ENCODE measurements around the gene FIBCD1. TPM values are rescaled to one million over a fixed set of nuclear protein-coding genes. Genes with fewer than 3 reads are reported as not detected.

Gene FIBCD1
- total RNA-seq, 1 donor from 2014 or later: not detected

- no peak overlapping the region for H3K4me3 ChIP-seq
- H3K27ac ChIP-seq: no peak overlapping the region
- H3K36me3 ChIP-seq: no peaks in the 10 kb centered on the region
- H3K4me1 ChIP-seq: no peaks in the 10 kb centered on the region
- intact Hi-C loops (cut with DNase I): no loop called here
- H3K9me3 ChIP-seq: no peaks in the 10 kb centered on the region
- no peak for DNase-seq (ENCODE audit: low spot score in 2 of 2)
- no peak for TF ChIP-seq CTCF (IDR thresholded peaks at IDR 0.05)
- H3K27me3 ChIP-seq: no peaks in the 10 kb centered on the region
These were observed 46.6 kb upstream of the FIBCD1 start for GRCh38 chr9:130985606-130986162.

GRCh38 chr9:130985029-130985428 is 46.0 kb upstream of the FIBCD1 start:
- TF ChIP-seq CTCF (IDR thresholded peaks at IDR 0.05): no peak
- H3K4me1 ChIP-seq: no peaks in the 10 kb centered on the region
- no peak overlapping the region for H3K27ac ChIP-seq
- no peak for DNase-seq (ENCODE audit: low spot score in 2 of 2)
- no peak overlapping the region for H3K4me3 ChIP-seq
- intact Hi-C loops (cut with DNase I): no loop called here
- no peaks in the 10 kb centered on the region for H3K27me3 ChIP-seq
- no peaks in the 10 kb centered on the region for H3K36me3 ChIP-seq
- H3K9me3 ChIP-seq: no peaks in the 10 kb centered on the region

- Histone ChIP-seq H3K27me3 (no peaks in the 10 kb centered on the region), H3K9me3 (no peaks in the 10 kb centered on the region), H3K27ac (no peak overlapping the region), H3K4me3 (no peak overlapping the region), H3K4me1 (no peaks in the 10 kb centered on the region), H3K36me3 (no peaks in the 10 kb centered on the region)
- intact Hi-C loops (cut with DNase I): no loop called here
- DNase-seq (ENCODE audit: low spot score in 2 of 2): no peak
- no peak for TF ChIP-seq CTCF (IDR thresholded peaks at IDR 0.05)
These were observed 45.5 kb upstream of the FIBCD1 start for GRCh38 chr9:130984521-130984920.

GRCh38 chr9:130983970-130984369 is 44.9 kb upstream of the FIBCD1 start:
- H3K27ac ChIP-seq: no peak overlapping the region
- H3K4me3 ChIP-seq: no peak overlapping the region
- no peak for DNase-seq (ENCODE audit: low spot score in 2 of 2)
- no peaks in the 10 kb centered on the region for H3K4me1 ChIP-seq
- intact Hi-C loops (cut with DNase I): no loop called here
- TF ChIP-seq CTCF (IDR thresholded peaks at IDR 0.05): no peak
- no peaks in the 10 kb centered on the region for H3K36me3 ChIP-seq
- H3K27me3 ChIP-seq: no peaks in the 10 kb centered on the region
- no peaks in the 10 kb centered on the region for H3K9me3 ChIP-seq

- no peaks in the 10 kb centered on the region for H3K27me3 ChIP-seq
- DNase-seq (ENCODE audit: low spot score in 2 of 2): no peak
- H3K4me1 ChIP-seq: no peaks in the 10 kb centered on the region
- H3K36me3 ChIP-seq: no peaks in the 10 kb centered on the region
- intact Hi-C loops (cut with DNase I): no loop called here
- H3K9me3 ChIP-seq: no peaks in the 10 kb centered on the region
- no peak overlapping the region for H3K4me3 ChIP-seq
- H3K27ac ChIP-seq: no peak overlapping the region
- TF ChIP-seq CTCF (IDR thresholded peaks at IDR 0.05): no peak
These were observed 44.3 kb upstream of the FIBCD1 start for GRCh38 chr9:130983359-130983670.
